C4-2B (cell line): Measurements from ENCODE around the gene CREG2.

Source experiments
- H3K27ac ChIP-seq: fragments of 450-650 bp; 2 replicates; pipeline ENCODE4 v1.5.1; 2017
- CTCF ChIP-seq: fragments of 450-650 bp; conservative IDR thresholded peaks from 2 replicates; pipeline ENCODE4 v1.5.1; 2017; ENCODE audit warnings: mild to moderate bottlenecking
- ZFX ChIP-seq: fragments of 450-650 bp; IDR thresholded peaks from 2 replicates; pipeline ENCODE4 v1.6.1; 2017

The CREG2 gene

DNA sequence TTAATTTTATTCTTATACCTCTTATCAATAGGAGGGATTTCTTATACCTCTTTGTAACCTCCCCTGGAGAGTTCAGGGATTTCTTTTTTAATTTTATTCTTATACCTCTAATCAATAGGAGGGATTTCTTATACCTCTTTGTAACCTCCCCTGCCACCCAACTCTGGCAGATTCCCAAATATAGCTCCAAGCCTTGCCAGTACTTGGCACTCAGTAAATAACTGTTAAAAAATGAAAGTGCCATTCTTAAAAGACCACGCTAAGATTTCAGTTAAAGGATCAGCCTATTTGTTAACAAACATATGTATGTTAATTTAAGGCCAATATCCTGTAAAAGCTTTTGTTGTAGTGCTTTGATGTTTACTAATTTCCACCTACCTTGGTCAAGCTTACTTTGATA lies 83.6 kb downstream of the CREG2 start:
- TF ChIP-seq CTCF: no peak
- no peak for TF ChIP-seq ZFX
- H3K27ac ChIP-seq: no peak overlapping the region

- no peak for TF ChIP-seq CTCF
- no peak for TF ChIP-seq ZFX
Measured at GRCh38 chr2:101302016-101302415, 85.3 kb downstream of the CREG2 start.

DNA sequence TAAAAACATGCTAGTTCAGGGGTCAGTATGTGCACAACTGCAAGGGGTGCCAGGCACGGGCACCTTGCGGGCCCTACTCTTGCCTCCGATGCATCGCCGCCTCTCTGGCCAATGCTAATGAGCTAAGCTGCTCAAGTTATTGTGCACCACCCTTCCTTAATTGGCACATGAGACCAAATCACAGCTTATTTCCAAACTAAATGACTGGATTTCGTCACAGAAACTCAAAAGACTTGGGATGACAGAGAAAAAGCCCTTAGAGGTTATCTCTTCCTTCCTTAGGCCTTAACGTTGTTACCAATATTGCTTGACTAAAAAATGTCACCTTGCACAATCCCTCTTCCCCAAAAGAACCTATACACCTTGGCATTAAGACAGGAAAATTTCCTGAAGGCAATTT lies 86.5 kb downstream of the CREG2 start:
- no peak for TF ChIP-seq CTCF
- no peak overlapping the region for H3K27ac ChIP-seq

More at GRCh38 chr2:101302016-101302415, 85.3 kb downstream of the CREG2 start:
- H3K27ac ChIP-seq: no peak overlapping the region

GRCh38 chr2:101300164-101300563 lies 87.1 kb downstream of the CREG2 start:
- no peak overlapping the region for H3K27ac ChIP-seq
- TF ChIP-seq ZFX: no peak
- no peak for TF ChIP-seq CTCF

GRCh38 chr2:101299604-101300003 lies 87.7 kb downstream of the CREG2 start:
- no peak for TF ChIP-seq CTCF
- no peak for TF ChIP-seq ZFX
- H3K27ac ChIP-seq: no peak overlapping the region

DNA sequence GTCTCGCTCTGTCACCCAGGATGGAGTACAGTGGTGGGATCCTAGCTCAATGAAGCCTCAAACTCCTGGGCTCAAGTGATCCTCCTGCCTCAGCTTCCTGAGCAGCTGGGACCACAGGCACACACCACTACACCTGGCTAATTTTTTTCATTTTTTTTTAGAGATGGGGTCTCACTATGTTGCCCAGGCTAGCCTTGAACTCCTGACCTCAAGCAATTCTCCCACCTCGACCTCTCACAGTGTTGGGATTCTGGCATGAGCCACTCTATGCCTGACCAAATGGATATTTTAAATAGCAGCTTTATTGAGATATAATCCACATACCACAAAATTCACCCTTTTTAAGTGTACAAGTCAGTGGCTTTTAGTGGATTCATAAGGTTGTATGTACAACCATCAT lies 89.9 kb downstream of the CREG2 start:
- H3K27ac ChIP-seq: no peak overlapping the region
- TF ChIP-seq ZFX: no peak

DNA sequence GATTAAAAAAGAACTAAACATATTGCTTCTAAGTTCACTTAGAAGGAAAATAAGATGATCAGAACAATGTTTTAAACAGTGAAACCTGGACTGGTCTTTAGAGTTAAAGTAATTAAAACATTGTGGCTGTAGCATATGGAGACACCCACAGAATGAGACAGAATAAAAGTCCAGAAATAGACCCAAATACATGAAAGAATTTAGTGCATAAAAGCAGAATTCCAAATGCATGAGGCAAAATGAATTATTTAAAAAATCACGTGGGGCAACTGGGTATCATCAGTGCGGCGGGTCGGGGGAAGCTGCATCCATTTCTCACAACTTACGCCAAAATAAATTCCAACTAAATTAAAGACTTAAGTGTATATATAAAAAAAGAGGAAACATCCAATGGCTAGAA lies 90.9 kb downstream of the CREG2 start:
- no peak for TF ChIP-seq ZFX
- TF ChIP-seq CTCF: no peak
- no peak overlapping the region for H3K27ac ChIP-seq

DNA sequence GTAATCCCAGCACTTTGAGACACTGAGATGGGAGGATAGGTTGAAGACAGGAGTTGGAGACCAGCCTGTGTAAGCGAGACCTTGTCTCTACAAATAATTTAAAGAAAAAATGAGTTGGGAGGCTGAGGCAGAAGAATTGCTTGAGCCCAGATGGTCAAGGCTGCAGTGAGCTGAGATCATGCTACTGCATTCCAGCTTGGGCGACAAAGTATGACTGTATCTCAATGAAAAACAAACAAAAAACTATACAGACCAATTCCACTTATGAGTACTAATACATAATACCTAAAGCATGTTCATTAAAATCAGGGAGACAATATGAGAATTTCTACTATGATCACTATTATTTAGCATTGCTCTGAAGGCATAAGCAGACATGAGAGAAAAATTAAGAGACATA lies 91.4 kb downstream of the CREG2 start:
- H3K27ac ChIP-seq: no peak overlapping the region
- TF ChIP-seq ZFX (no peak), CTCF (no peak)
